ENCODE results near the gene ALG12. TPM values are rescaled to one million over a fixed set of nuclear protein-coding genes. Genes with fewer than 3 reads are reported as not detected.

The ALG12 gene
- total and polyA plus RNA-seq, 2 of the 13 experiments (the other 11 are each of a cell fraction or from before 2014, with no cell fraction given) = 7.8 to 15.8 TPM

GRCh38 chr22:49948958-49949913 lies 31.0 kb upstream of the ALG12 start (continued):
- no peak for TF ChIP-seq RFXANK (CRISPR knock-in tag; IDR thresholded peaks at IDR 0.05)
- no peak for TF ChIP-seq ZNF430 (CRISPR knock-in tag; IDR thresholded peaks at IDR 0.05)
- TF ChIP-seq FLYWCH1 (CRISPR knock-in tag; IDR thresholded peaks at IDR 0.05) = no peak
- no peak for TF ChIP-seq ZNF652 (CRISPR knock-in tag; IDR thresholded peaks at IDR 0.05; ENCODE audit: borderline replicate concordance, low read depth)
- TF ChIP-seq ZNF318 (CRISPR knock-in tag; IDR thresholded peaks at IDR 0.05) = no peak
- TF ChIP-seq KAT7 (CRISPR knock-in tag; IDR thresholded peaks at IDR 0.05; ENCODE audit: borderline replicate concordance) = no peak
- peak; percentile 74 for TF ChIP-seq SAP130 (CRISPR knock-in tag; IDR thresholded peaks at IDR 0.05; ENCODE audit: low read depth)
- TF ChIP-seq HOXD1 (CRISPR knock-in tag; IDR thresholded peaks at IDR 0.05) = no peak; the same call in 1 of the 2 replicates
- peak; percentile 83; the same call in 1 of the 2 replicates for TF ChIP-seq ZNF264 (CRISPR knock-in tag; IDR thresholded peaks at IDR 0.05)
- TF ChIP-seq TBX2 (CRISPR knock-in tag; IDR thresholded peaks at IDR 0.05; ENCODE audit: borderline replicate concordance) = peak; percentile 72; the same call in 1 of the 2 replicates
- peak; percentile 41 to 62; a peak in 3 of 4 replicates for TF ChIP-seq HMGXB4 (CRISPR knock-in tag; IDR thresholded peaks at IDR 0.05; ENCODE audit: borderline replicate concordance in 1 of 2, low read depth in 1 of 2)
- TF ChIP-seq FOXC1 (CRISPR knock-in tag; IDR thresholded peaks at IDR 0.05; ENCODE audit: borderline replicate concordance) = 0 out of 2 replicates have a peak, but pooled peaks have one; percentile 76
- no peak for TF ChIP-seq ZFP36L2 (CRISPR knock-in tag; IDR thresholded peaks at IDR 0.05)
- peak; percentile 75 for TF ChIP-seq PCBP1 (IDR thresholded peaks at IDR 0.05; ENCODE audit: borderline replicate concordance, low read depth, low read length)
- TF ChIP-seq NCOA2 (CRISPR knock-in tag; IDR thresholded peaks at IDR 0.05) = peak; percentile 58; the same call in 1 of the 2 replicates
